ENCODE data around the gene PARD6A.

The PARD6A gene

GRCh38 chr16:67641779-67642708 is 18.7 kb upstream of the PARD6A start:
- TF ChIP-seq CREB1 (IDR thresholded peaks at IDR 0.05; ENCODE audit: low read depth) = no peak
- TF ChIP-seq ZBTB7A (IDR thresholded peaks at IDR 0.05; ENCODE audit: low read depth) = no peak
- TF ChIP-seq TEAD4 (IDR thresholded peaks at IDR 0.05) = no peak
- no peak for TF ChIP-seq FOXM1 (IDR thresholded peaks at IDR 0.05; ENCODE audit: borderline replicate concordance, low read depth)
- TF ChIP-seq TAF1 (IDR thresholded peaks at IDR 0.05; ENCODE audit: low read depth) = no peak
- no peak for TF ChIP-seq REST (IDR thresholded peaks at IDR 0.05; ENCODE audit: low read depth)
- no peak for TF ChIP-seq NFIC (IDR thresholded peaks at IDR 0.05)
- TF ChIP-seq YY1 (IDR thresholded peaks at IDR 0.05; ENCODE audit: low read depth) = no peak
- no peak for TF ChIP-seq MAX (IDR thresholded peaks at IDR 0.05)
- no peak for TF ChIP-seq EP300 (IDR thresholded peaks at IDR 0.05; ENCODE audit: borderline replicate concordance)
- no peak for TF ChIP-seq CEBPB (IDR thresholded peaks at IDR 0.05)
- TF ChIP-seq RAD21 (IDR thresholded peaks at IDR 0.05; ENCODE audit: low read depth) = no peak
- no peak for TF ChIP-seq USF1 (IDR thresholded peaks at IDR 0.05)
- no peak for TF ChIP-seq EGR1 (IDR thresholded peaks at IDR 0.05)

- TF ChIP-seq CREB1 (IDR thresholded peaks at IDR 0.05; ENCODE audit: low read depth) = no peak
- no peak for TF ChIP-seq ZBTB7A (IDR thresholded peaks at IDR 0.05; ENCODE audit: low read depth)
- TF ChIP-seq NFIC (IDR thresholded peaks at IDR 0.05) = no peak
- no peak for TF ChIP-seq TAF1 (IDR thresholded peaks at IDR 0.05; ENCODE audit: low read depth)
- no peak for TF ChIP-seq FOXM1 (IDR thresholded peaks at IDR 0.05; ENCODE audit: borderline replicate concordance, low read depth)
- TF ChIP-seq EGR1 (IDR thresholded peaks at IDR 0.05) = no peak
- TF ChIP-seq TCF12 (IDR thresholded peaks at IDR 0.05; ENCODE audit: low read depth) = no peak
- TF ChIP-seq MAX (IDR thresholded peaks at IDR 0.05) = no peak
- no peak for TF ChIP-seq CEBPB (IDR thresholded peaks at IDR 0.05)
- no peak for TF ChIP-seq EP300 (IDR thresholded peaks at IDR 0.05; ENCODE audit: borderline replicate concordance)
- TF ChIP-seq TEAD4 (IDR thresholded peaks at IDR 0.05) = no peak
These were observed 16.7 kb upstream of the PARD6A start for GRCh38 chr16:67644038-67644437.

- TF ChIP-seq CEBPB (IDR thresholded peaks at IDR 0.05) (no peak), YY1 (IDR thresholded peaks at IDR 0.05; ENCODE audit: low read depth) (no peak), MAX (IDR thresholded peaks at IDR 0.05) (no peak), EGR1 (IDR thresholded peaks at IDR 0.05) (no peak), CREB1 (IDR thresholded peaks at IDR 0.05; ENCODE audit: low read depth) (no peak), EP300 (IDR thresholded peaks at IDR 0.05; ENCODE audit: borderline replicate concordance) (no peak), FOXM1 (IDR thresholded peaks at IDR 0.05; ENCODE audit: borderline replicate concordance, low read depth) (no peak), REST (IDR thresholded peaks at IDR 0.05; ENCODE audit: low read depth) (no peak), TAF1 (IDR thresholded peaks at IDR 0.05; ENCODE audit: low read depth) (no peak), TEAD4 (IDR thresholded peaks at IDR 0.05) (no peak), NFIC (IDR thresholded peaks at IDR 0.05) (no peak), RAD21 (IDR thresholded peaks at IDR 0.05; ENCODE audit: low read depth) (no peak), USF1 (IDR thresholded peaks at IDR 0.05) (no peak), ZBTB7A (IDR thresholded peaks at IDR 0.05; ENCODE audit: low read depth) (no peak), TCF12 (IDR thresholded peaks at IDR 0.05; ENCODE audit: low read depth) (no peak)
These were observed 15.2 kb upstream of the PARD6A start for GRCh38 chr16:67645397-67646121.

GRCh38 chr16:67647111-67647651 is 13.6 kb upstream of the PARD6A start:
- no peak for TF ChIP-seq TAF1 (IDR thresholded peaks at IDR 0.05; ENCODE audit: low read depth)
- no peak for TF ChIP-seq RAD21 (IDR thresholded peaks at IDR 0.05; ENCODE audit: low read depth)
- TF ChIP-seq MAX (IDR thresholded peaks at IDR 0.05) = no peak
- no peak for TF ChIP-seq NFIC (IDR thresholded peaks at IDR 0.05)
- no peak for TF ChIP-seq REST (IDR thresholded peaks at IDR 0.05; ENCODE audit: low read depth)
- TF ChIP-seq YY1 (IDR thresholded peaks at IDR 0.05; ENCODE audit: low read depth) = no peak
- TF ChIP-seq TCF12 (IDR thresholded peaks at IDR 0.05; ENCODE audit: low read depth) = no peak
- TF ChIP-seq TEAD4 (IDR thresholded peaks at IDR 0.05) = no peak
- no peak for TF ChIP-seq ZBTB7A (IDR thresholded peaks at IDR 0.05; ENCODE audit: low read depth)
- TF ChIP-seq EP300 (IDR thresholded peaks at IDR 0.05; ENCODE audit: borderline replicate concordance) = no peak
- TF ChIP-seq FOXM1 (IDR thresholded peaks at IDR 0.05; ENCODE audit: borderline replicate concordance, low read depth) = no peak
- TF ChIP-seq CREB1 (IDR thresholded peaks at IDR 0.05; ENCODE audit: low read depth) = no peak
- no peak for TF ChIP-seq USF1 (IDR thresholded peaks at IDR 0.05)
